OCI-LY3 (cell line): ENCODE measurements around the gene PITPNM2.

Experiments
- H2AFZ ChIP-seq: fragments of 200-600, 300-600 bp; shearing (Covaris generic); 2 replicates; pipeline ENCODE4 v1.6.0; 2014; ENCODE audit warnings: antibody characterized with exemption, low read depth, low read length
- H3K27ac ChIP-seq: fragments of 200-600, 300-600 bp; sonication (generic); 2 replicates; pipeline ENCODE4 v1.5.1; 2014; ENCODE audit warnings: mild to moderate bottlenecking, low read length, moderate library complexity, mixed read lengths
- H3K27me3 ChIP-seq: fragments of 200-600, 300-600 bp; sonication (generic); 2 replicates; pipeline ENCODE4 v1.6.1; 2014; ENCODE audit warnings: low read depth, low read length, mixed read lengths
- H3K36me3 ChIP-seq: fragments of 200-600, 300-600 bp; sonication (generic); replicated peaks from 2 replicates; pipeline ENCODE3; 2014; ENCODE audit warnings: low read depth, low read length, mixed read lengths
- H3K4me1 ChIP-seq: fragments of 300-600, 200-600 bp; sonication (generic); 2 replicates; pipeline ENCODE4 v1.6.1; 2014; ENCODE audit warnings: low read length, mixed read lengths
- H3K4me2 ChIP-seq: fragments of 200-600, 300-600 bp; sonication (generic); 2 replicates; pipeline ENCODE4 v1.6.1; 2014; ENCODE audit warnings: low read length, mixed read lengths
- H3K4me3 ChIP-seq: fragments of 300-600, 200-600 bp; sonication (generic); 2 replicates; pipeline ENCODE4 v1.5.1; 2014; ENCODE audit warnings: antibody characterized with exemption, mild to moderate bottlenecking, low read length, moderate library complexity
- H3K79me2 ChIP-seq: fragments of 300-600, 200-600 bp; shearing (Covaris generic); 2 replicates; pipeline ENCODE4 v1.6.1; 2014; ENCODE audit warnings: mild to moderate bottlenecking, low read length, mixed read lengths
- H3K9ac ChIP-seq: fragments of 300-600, 200-600 bp; shearing (Covaris generic); 2 replicates; pipeline ENCODE4 v1.6.0; 2014; ENCODE audit warnings: mild to moderate bottlenecking, low read length, moderate library complexity
- H3K9me3 ChIP-seq: fragments of 200-600, 300-600 bp; shearing (Covaris generic); 2 replicates; pipeline ENCODE4 v1.6.1; 2014; ENCODE audit warnings: low read length, mixed read lengths; ENCODE audit not compliant: insufficient read depth
- H4K20me1 ChIP-seq: fragments of 200-600, 300-600 bp; sonication (generic); 2 replicates; pipeline ENCODE4 v1.6.1; 2016; ENCODE audit warnings: low read length, mixed read lengths; ENCODE audit not compliant: insufficient read depth
- EZH2phosphoT487 ChIP-seq: fragments of 200-600 bp; shearing (Covaris generic); IDR thresholded peaks from 2 replicates; pipeline ENCODE4 v1.6.1; 2018; ENCODE audit warnings: antibody characterized with exemption, mixed run types, low read depth
- TF ChIP-seq, protein P1 (sequence below): fragments of 200-600, 300-600 bp; sonication (generic); IDR thresholded peaks from 2 replicates; pipeline ENCODE4 v1.5.1; 2014; ENCODE audit warnings: antibody characterized with exemption, low read length, low read depth

The PITPNM2 gene

DNA sequence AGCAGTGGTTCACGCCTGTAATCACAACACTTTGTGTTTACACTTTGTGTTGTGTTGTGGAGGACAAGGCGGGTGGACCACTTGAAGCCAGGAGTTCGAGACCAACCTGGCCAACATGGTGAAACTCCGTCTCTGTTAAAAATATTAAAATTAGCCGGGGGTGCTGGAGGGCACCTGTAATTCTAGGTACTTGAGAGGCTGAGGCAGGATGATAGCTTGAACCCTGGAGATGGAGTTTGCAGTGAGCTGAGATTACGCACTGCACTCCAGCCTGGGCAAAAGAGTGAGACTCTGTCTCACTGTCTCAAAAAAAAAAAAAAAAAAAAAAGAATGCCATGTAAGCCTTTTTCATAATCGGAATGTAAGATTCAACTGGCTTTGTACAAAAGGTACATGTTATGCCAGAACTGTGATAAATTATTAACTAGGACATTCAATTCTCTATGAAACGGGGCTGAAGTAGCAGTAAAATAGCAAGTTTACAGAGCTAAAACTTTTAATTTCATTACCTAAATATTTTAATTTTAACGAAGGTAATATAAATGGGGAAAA, 13.9 kb upstream of the PITPNM2 start:
- Histone ChIP-seq H3K4me2 (no peak overlapping the region), H3K27ac (no peak overlapping the region), H3K4me1 (no peaks in the 10 kb centered on the region), H2AFZ (no peak overlapping the region), H3K9ac (no peak overlapping the region), H3K27me3 (no peaks in the 10 kb centered on the region), H3K9me3 (no peaks in the 10 kb centered on the region), H3K4me3 (no peak overlapping the region), H4K20me1 (no peaks in the 10 kb centered on the region), H3K79me2 (no peaks in the 10 kb centered on the region), H3K36me3 (peaks cover 27% of the 10 kb centered on the region)
- TF ChIP-seq, protein P1, sequence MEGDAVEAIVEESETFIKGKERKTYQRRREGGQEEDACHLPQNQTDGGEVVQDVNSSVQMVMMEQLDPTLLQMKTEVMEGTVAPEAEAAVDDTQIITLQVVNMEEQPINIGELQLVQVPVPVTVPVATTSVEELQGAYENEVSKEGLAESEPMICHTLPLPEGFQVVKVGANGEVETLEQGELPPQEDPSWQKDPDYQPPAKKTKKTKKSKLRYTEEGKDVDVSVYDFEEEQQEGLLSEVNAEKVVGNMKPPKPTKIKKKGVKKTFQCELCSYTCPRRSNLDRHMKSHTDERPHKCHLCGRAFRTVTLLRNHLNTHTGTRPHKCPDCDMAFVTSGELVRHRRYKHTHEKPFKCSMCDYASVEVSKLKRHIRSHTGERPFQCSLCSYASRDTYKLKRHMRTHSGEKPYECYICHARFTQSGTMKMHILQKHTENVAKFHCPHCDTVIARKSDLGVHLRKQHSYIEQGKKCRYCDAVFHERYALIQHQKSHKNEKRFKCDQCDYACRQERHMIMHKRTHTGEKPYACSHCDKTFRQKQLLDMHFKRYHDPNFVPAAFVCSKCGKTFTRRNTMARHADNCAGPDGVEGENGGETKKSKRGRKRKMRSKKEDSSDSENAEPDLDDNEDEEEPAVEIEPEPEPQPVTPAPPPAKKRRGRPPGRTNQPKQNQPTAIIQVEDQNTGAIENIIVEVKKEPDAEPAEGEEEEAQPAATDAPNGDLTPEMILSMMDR: no peak

DNA sequence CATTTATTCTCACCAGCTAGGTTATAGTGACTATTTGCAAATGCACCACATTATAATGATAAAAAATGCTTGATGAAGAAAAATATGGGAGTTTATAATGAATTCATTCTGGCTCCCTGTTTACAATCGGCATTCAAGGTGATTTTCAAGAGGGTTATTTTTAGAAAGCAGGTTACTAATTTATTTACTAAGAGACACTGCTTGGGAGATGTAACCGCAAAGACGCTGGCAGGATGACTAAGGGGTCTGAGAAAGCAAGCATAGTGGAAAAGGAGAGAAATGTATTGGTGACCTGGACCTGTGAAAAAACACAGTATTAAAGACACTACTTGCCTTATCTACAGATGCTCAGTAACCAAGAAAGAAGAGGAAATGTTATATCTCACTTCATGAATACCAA, 13.3 kb upstream of the PITPNM2 start:
- no peak overlapping the region for H3K27ac ChIP-seq
- no peak overlapping the region for H3K4me2 ChIP-seq
- no peaks in the 10 kb centered on the region for H3K27me3 ChIP-seq
- peaks cover 30% of the 10 kb centered on the region for H3K36me3 ChIP-seq
- no peak overlapping the region for H3K9ac ChIP-seq
- no peaks in the 10 kb centered on the region for H3K9me3 ChIP-seq
- H3K79me2 ChIP-seq: no peaks in the 10 kb centered on the region
- no peak for TF ChIP-seq EZH2phosphoT487
- TF ChIP-seq, protein P1: no peak
- no peaks in the 10 kb centered on the region for H3K4me1 ChIP-seq
- no peaks in the 10 kb centered on the region for H4K20me1 ChIP-seq
- H2AFZ ChIP-seq: no peak overlapping the region
- no peak overlapping the region for H3K4me3 ChIP-seq

DNA sequence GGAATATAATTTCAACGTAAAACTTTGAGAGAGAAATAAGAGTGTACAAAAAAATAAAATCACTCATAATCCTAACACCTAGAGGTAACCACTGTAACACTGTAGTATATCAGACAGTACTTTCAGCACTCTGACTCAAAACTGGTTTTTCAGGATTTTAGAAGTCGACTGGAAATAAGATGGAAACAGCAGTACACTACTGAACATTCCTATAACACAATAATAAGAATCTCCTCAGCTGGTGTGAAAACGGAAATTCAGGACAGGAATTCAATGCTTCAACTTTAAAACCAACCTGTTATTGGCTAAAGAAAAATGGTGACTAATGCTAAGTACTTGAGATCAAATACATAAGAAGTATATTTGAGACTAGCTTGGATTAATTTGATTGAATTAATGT, 12.3 kb upstream of the PITPNM2 start:
- Histone ChIP-seq H3K36me3 (peaks cover 30% of the 10 kb centered on the region), H3K27ac (no peak overlapping the region), H3K9me3 (no peaks in the 10 kb centered on the region), H3K4me2 (no peak overlapping the region), H3K4me3 (no peak overlapping the region), H3K79me2 (no peaks in the 10 kb centered on the region), H3K9ac (no peak overlapping the region), H4K20me1 (no peaks in the 10 kb centered on the region), H3K27me3 (no peaks in the 10 kb centered on the region), H2AFZ (no peak overlapping the region), H3K4me1 (no peaks in the 10 kb centered on the region)
- TF ChIP-seq, protein P1: no peak
- TF ChIP-seq EZH2phosphoT487: no peak

DNA sequence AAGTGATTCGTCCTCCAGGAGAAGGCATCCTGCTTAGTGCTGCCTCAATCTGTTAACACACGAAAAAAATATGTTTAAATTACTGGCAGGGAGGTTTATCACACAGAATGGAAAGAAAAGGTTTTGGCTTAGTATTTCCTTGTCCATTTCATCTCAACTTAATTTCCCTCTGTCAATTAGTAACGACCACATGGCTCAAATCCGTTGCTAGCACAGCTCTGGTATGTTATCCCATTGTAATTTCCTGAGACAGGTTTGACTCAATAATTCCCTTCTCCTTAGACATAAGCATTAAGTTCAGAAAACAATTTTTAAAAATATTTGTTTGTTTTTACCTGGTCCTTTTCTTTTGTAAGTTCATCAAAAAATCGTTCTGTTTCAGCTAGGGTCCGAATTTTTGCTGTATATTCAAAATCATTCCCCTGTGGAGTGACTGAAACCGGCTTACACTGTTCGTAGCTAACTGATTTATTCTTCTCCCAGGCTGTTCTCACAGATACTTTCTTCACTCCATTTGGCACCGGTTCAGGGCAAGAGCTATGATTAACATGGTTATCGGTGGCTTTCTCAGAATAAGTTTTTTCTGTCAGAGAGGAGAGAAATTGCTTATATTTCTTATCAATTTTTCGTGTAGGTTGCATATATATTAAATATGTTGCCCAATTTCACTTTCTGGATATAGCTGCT, 10.1 kb upstream of the PITPNM2 start:
- no peak overlapping the region for H3K27ac ChIP-seq
- no peaks in the 10 kb centered on the region for H4K20me1 ChIP-seq
- H3K27me3 ChIP-seq: no peaks in the 10 kb centered on the region
- no peak overlapping the region for H2AFZ ChIP-seq
- H3K4me1 ChIP-seq: no peaks in the 10 kb centered on the region
- no peak overlapping the region for H3K4me2 ChIP-seq
- TF ChIP-seq EZH2phosphoT487: no peak
- TF ChIP-seq, protein P1: no peak
- H3K9me3 ChIP-seq: no peaks in the 10 kb centered on the region
- no peaks in the 10 kb centered on the region for H3K79me2 ChIP-seq
- H3K36me3 ChIP-seq: peaks cover 28% of the 10 kb centered on the region
- H3K9ac ChIP-seq: no peak overlapping the region
- H3K4me3 ChIP-seq: no peak overlapping the region
